Dendritic cell treated with granulocyte-macrophage colony-stimulating factor and Interleukin-4, amounts not matched to agents 40 ng/mL and 50 ng/mL, for 4 days (primary cell): ENCODE measurements around the gene ZZZ3.
A peak's percentile ranks its signal among the peaks of the same experiment; 100 is the strongest.
"Not testable (repeated sequence)": the region's sequence is repeated elsewhere in the genome, so short reads cannot be mapped to it uniquely, and the experiment has no call there.

Experiments used
- H3K27ac Mint-ChIP-seq: one replicate; pipeline ENCODE4 v1.8.0; 2022; ENCODE audit warnings: mild to moderate bottlenecking, mixed read lengths
- H3K27me3 Mint-ChIP-seq: one replicate; pipeline ENCODE4 v1.8.0; 2022; ENCODE audit warnings: mild to moderate bottlenecking, mixed read lengths
- H3K36me3 Mint-ChIP-seq: one replicate; pipeline ENCODE4 v1.8.0; 2022; ENCODE audit warnings: low read depth, mixed read lengths
- H3K4me1 Mint-ChIP-seq: one replicate; pipeline ENCODE4 v1.8.0; 2022; ENCODE audit warnings: low read depth, mixed read lengths
- H3K4me3 Mint-ChIP-seq: one replicate; pipeline ENCODE4 v1.8.0; 2022; ENCODE audit warnings: mild to moderate bottlenecking, moderate library complexity, mixed read lengths
- H3K9me3 Mint-ChIP-seq: one replicate; pipeline ENCODE4 v1.8.0; 2022; ENCODE audit warnings: mixed read lengths
- intact Hi-C: fragments of 100-400 bp; cut with micrococcal nuclease; formaldehyde crosslinking; loops from one replicate; pipeline ENCODE4 v1.15.0; 2022

Gene ZZZ3

DNA sequence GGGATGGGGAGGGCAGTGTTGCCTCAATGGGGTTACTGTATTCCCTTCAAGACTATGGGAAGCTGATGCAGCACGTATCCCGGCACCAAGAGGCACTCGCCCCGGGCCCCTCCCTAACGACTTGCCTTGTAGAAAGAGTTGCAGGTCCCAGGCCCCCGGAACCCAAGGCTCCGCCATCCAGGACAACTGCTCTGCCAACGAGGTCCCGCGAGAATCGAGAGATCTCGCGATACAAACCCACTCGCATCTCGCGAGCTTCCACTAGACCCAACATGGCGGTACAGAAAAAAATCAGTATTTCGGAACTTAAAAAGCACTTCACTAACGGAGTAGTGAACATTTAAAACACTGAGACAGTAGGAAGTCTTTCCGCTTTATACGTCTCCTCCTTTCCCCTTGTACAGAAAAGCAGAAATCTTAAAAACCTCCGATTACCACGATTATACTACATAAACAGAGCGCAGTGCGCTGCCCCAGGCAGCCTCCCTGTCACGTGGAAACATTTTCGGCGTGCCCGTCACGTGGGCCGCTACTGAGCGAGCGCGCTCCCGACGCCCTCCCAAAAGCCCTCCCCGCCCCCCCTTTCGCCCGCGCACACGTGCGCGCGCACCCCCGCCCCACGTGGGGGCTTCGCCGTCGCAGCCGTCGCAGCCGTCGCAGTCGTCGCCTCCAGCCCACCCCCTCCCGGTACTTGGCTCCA is at the start of gene ZZZ3:
Gene ZZZ3 (minus strand): TSS at position 199 of the 700 bp plus-strand sequence. CDS start 49,304 bp downstream, outside the sequence.
- peak within 1 kb of the TSS; percentile 97 for H3K27ac Mint-ChIP-seq
- intact Hi-C loops, result loop anchor here (2.0 to 10.0 kb wide), 4 partner anchors 75 to 464 kb away; partner anchors contain the start of genes FUBP1, PIGK and USP33
- peaks cover 43% of the 10 kb centered on the region for H3K4me1 Mint-ChIP-seq
- peak within 1 kb of the TSS; percentile 95 for H3K4me3 Mint-ChIP-seq
- H3K36me3 Mint-ChIP-seq, result peaks cover 18% of the 10 kb centered on the region
- no peaks in the 10 kb centered on the region for H3K9me3 Mint-ChIP-seq
- no peaks in the 10 kb centered on the region for H3K27me3 Mint-ChIP-seq

DNA sequence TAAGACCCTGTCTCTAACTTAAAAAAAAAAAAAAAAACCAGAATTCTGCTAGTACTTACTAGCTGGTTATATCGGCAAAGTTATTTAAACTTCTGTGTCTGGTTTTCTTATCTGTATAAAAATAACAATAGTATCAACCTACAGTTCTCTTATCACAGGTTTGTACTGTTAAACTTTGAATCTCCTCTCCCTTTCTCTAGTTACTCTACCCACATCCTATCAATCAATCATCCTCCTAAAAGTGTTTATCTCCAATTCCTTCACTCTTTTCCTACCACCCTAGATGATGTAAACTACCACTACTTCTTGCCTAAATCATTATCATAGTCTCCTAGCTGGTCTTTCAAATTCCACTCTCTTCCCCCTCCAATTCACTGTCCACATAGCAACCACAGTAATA is 49.6 kb upstream of the ZZZ3 start:
- Mint-ChIP-seq H3K4me3 (no peak overlapping the region), H3K27me3 (no peaks in the 10 kb centered on the region), H3K9me3 (no peaks in the 10 kb centered on the region), H3K4me1 (no peaks in the 10 kb centered on the region), H3K36me3 (peaks cover 83% of the 10 kb centered on the region), H3K27ac (no peak overlapping the region)
- intact Hi-C loops, result no loop called here

DNA sequence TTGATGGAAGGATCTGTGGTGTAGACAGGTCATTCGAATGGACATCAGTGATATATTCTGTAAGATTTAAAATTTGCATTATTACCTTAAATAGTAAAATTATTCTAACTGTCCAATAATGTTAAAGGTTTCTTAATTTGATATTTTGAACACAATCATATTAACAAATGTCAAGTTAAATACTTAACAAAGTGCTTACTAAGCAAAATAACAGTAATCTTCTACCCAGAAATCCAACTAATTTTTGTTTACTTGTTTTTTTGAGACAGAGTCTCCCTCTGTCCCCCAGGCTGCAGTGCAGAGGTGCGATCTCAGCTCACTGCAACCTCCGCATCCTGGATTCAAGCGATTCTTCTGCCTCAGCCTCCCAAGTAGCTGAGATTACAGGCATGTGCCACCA is 43.2 kb upstream of the ZZZ3 start:
- H3K4me3 Mint-ChIP-seq, result no peak overlapping the region
- H3K36me3 Mint-ChIP-seq, result peaks cover 98% of the 10 kb centered on the region
- H3K4me1 Mint-ChIP-seq, result peaks cover 8% of the 10 kb centered on the region
- H3K27me3 Mint-ChIP-seq, result no peaks in the 10 kb centered on the region
- intact Hi-C loops, result no loop called here
- no peaks in the 10 kb centered on the region for H3K9me3 Mint-ChIP-seq
- H3K27ac Mint-ChIP-seq, result no peak overlapping the region

DNA sequence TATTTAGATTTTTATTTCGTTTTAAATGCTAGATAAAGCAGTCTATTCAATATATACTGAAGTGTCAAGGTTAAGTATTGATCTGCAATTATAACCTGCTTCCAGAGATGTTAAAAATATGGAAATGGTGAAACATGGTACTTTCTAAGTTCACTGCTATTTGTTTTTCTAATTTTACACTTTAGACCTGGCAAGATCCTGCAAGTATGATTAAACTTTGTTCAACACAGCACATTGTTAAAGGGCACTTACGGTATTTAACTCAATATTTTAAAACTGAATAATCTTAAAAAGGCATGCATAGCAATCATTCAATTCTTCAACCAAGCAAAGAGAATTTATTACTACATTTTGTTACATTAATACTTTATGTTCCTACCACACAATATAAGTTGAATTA is 35.7 kb upstream of the ZZZ3 start:
- Mint-ChIP-seq H3K36me3 (peaks cover 90% of the 10 kb centered on the region), H3K4me3 (no peak overlapping the region), H3K4me1 (peaks cover 13% of the 10 kb centered on the region), H3K9me3 (no peaks in the 10 kb centered on the region), H3K27ac (no peak overlapping the region), H3K27me3 (no peaks in the 10 kb centered on the region)
- intact Hi-C loops, result no loop called here

DNA sequence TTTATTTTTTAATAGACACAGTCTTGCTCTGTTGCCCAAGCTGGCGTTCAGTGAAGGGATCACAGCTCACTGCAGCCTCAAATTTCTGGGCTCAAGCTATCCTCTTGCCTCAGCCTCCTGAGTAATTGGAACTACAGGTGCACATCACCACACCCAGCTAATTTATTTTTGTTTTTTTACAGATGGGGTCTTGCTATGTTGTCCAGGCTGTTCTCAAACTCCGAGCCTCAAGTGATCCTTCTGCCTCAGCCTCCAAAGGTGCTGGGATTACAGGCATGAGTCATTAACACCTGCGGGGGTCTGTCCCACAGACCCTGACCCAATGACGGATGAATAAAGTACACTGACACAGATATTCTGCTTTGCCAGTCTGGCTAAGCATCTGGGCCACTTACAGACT is 33.6 kb upstream of the ZZZ3 start:
- intact Hi-C loops, result no loop called here
- no peaks in the 10 kb centered on the region for H3K27me3 Mint-ChIP-seq
- no peak overlapping the region for H3K27ac Mint-ChIP-seq
- no peak overlapping the region for H3K4me3 Mint-ChIP-seq
- peaks cover 89% of the 10 kb centered on the region for H3K36me3 Mint-ChIP-seq
- no peaks in the 10 kb centered on the region for H3K9me3 Mint-ChIP-seq
- H3K4me1 Mint-ChIP-seq, result peaks cover 9% of the 10 kb centered on the region

DNA sequence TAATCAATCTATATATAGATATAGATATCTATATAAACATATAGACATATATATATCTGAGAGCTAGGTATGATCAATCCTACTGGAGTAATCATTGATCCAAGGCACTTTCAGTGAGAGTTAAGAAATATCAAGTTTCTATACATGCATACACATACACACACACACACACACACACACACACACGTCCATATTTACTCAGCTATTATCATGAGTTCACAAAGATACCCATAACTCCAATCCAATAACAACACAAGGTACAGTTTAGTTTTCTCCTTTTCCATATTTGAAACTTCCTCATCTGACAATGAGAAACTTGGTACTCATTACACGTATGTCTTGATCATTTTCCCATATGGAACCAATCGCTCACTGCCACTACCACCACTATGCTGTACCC is 27.3 kb upstream of the ZZZ3 start:
- Mint-ChIP-seq H3K27me3 (no peaks in the 10 kb centered on the region), H3K4me1 (no peaks in the 10 kb centered on the region), H3K9me3 (no peaks in the 10 kb centered on the region), H3K36me3 (peaks cover 81% of the 10 kb centered on the region), H3K27ac (no peak overlapping the region), H3K4me3 (no peak overlapping the region)
- intact Hi-C loops, result no loop called here

DNA sequence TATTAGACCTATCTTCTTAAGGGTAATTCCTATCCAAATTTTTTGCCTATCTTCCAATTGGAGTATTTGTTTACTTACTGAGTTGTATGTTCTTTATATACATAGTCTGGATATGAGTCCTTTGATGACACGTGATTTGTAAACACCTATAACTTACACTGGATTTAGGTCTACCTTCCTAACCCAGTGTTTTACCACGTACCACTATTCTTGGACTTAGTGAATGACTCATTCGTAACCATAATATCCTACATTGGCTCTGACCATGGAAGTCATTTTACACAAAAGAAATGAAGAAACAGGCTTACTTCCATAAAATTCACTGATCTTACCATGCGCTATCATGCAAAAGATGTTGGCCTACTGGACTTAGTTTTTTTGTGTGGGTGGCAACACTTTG is 23.9 kb upstream of the ZZZ3 start:
- intact Hi-C loops, result no loop called here
- no peak overlapping the region for H3K4me3 Mint-ChIP-seq
- H3K9me3 Mint-ChIP-seq, result no peaks in the 10 kb centered on the region
- no peak overlapping the region for H3K27ac Mint-ChIP-seq
- H3K36me3 Mint-ChIP-seq, result peaks cover 52% of the 10 kb centered on the region
- no peaks in the 10 kb centered on the region for H3K27me3 Mint-ChIP-seq
- H3K4me1 Mint-ChIP-seq, result no peaks in the 10 kb centered on the region

DNA sequence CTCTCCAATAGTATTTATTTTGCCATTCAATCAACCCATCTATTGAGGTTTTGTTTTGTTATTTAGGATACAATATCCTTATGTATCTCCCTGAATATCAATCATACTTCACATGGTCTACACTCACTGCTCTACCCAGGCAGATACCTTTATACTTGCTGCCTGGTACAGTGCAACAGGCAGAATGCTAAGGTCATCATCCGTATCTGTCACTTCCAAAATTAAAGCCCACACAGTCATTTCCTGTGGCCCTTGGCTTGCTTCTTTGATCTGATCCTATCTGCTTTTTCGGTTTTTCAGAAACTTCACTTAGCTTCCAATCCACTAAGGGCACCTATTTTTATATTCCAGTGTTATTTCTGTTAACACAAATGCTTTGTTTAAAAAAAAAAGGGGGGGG is 22.3 kb upstream of the ZZZ3 start:
- Mint-ChIP-seq H3K36me3 (peaks cover 44% of the 10 kb centered on the region), H3K27ac (no peak overlapping the region), H3K4me3 (no peak overlapping the region), H3K9me3 (no peaks in the 10 kb centered on the region), H3K27me3 (no peaks in the 10 kb centered on the region), H3K4me1 (no peaks in the 10 kb centered on the region)
- intact Hi-C loops, result no loop called here

DNA sequence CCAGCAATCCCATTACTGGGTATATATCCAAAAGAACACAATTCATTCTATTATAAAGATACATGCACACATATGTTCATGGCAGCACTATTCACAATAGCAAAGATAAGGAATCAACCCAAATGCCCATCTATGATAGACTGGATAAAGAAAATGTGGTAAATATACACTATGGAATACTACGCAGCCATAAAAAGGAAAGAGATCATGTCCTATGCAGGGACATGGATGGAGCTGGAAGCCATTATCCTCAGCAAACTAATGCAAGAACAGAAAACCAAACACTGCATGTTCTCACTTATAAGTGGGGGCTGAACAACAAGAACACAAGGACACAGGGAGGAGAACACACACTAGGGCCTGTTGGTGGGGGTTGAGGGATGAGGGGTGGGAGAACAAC is 17.2 kb upstream of the ZZZ3 start:
- intact Hi-C loops, H3K4me1 Mint-ChIP-seq, H3K4me3 Mint-ChIP-seq, H3K9me3 Mint-ChIP-seq, H3K27me3 Mint-ChIP-seq, H3K27ac Mint-ChIP-seq: not testable (repeated sequence)
- H3K36me3 Mint-ChIP-seq, result peaks cover 43% of the 10 kb centered on the region

DNA sequence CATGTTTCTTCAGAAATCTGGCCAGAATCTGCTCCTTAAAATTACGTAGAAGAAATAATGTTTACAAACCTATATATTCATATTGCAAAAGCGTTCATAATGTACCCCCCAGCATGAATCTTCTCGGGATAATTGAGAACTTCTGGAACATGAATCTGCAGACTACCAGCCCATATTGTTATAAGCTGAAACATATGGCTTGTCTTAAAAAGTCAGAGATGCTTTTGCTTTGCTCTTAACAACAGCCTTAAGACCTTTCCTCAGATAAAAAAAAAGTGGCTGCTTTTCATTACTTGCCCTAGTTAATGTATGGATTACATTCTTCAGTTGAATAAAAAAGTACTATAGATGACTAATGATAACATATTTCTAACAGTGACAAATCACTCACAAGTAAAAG is 15.0 kb upstream of the ZZZ3 start:
- Mint-ChIP-seq H3K9me3 (no peaks in the 10 kb centered on the region), H3K27me3 (no peaks in the 10 kb centered on the region), H3K4me1 (no peaks in the 10 kb centered on the region), H3K36me3 (peaks cover 62% of the 10 kb centered on the region), H3K27ac (no peak overlapping the region), H3K4me3 (no peak overlapping the region)
- intact Hi-C loops, result no loop called here

DNA sequence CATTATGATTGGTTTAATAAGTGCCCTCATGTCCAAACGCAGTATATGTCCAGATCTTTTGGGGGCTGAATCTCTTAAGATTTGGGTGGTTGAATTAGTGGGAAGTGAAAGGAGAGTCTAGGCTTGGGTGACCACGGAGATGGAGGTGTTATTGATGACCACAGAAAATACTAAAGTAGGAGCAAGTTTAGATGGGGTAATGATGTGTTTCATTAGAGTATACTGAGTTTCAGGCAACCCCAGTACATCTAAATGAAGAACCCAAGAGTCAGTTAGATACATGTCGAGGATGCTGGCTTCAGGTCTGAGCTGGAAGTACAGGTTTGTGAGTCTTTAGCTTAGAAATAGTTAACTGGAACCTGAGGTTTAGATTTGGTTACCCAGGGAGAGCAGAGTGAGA is 6.5 kb upstream of the ZZZ3 start:
- intact Hi-C loops, result loop anchor here (10.0 kb wide), 1 partner anchor 114 kb away; no protein-coding TSS in a partner anchor
- peaks cover 19% of the 10 kb centered on the region for H3K4me1 Mint-ChIP-seq
- no peaks in the 10 kb centered on the region for H3K9me3 Mint-ChIP-seq
- H3K27ac Mint-ChIP-seq, result no peak overlapping the region
- H3K27me3 Mint-ChIP-seq, result no peaks in the 10 kb centered on the region
- H3K4me3 Mint-ChIP-seq, result no peak overlapping the region
- peaks cover 45% of the 10 kb centered on the region for H3K36me3 Mint-ChIP-seq

DNA sequence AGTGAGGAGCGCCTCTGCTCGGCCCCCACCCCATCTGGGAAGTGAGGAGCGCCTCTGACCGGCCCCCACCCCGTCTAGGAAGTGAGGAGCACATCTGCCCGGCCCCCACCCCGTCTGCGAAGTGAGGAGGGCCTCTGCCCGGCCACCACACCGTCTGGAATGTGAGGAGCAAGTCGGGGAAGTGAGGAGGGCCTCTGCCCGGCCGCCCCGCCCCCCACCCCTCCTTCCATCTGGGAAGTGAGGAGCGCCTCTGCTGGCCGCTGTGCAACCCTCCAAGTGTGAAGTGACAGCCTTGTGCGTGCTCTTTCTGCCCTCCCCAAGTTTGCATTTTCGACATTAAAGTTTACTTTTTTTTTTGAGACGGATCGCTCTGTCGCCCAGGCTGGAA is 5.1 kb upstream of the ZZZ3 start:
- H3K4me3 Mint-ChIP-seq, result peak overlapping the region; percentile 78
- H3K27ac Mint-ChIP-seq, result peak overlapping the region; percentile 32
- intact Hi-C loops, result loop anchor here (10.0 kb wide), 1 partner anchor 113 kb away; no protein-coding TSS in a partner anchor
- H3K4me1 Mint-ChIP-seq, result peaks cover 25% of the 10 kb centered on the region
- no peaks in the 10 kb centered on the region for H3K9me3 Mint-ChIP-seq
- no peaks in the 10 kb centered on the region for H3K27me3 Mint-ChIP-seq
- H3K36me3 Mint-ChIP-seq, result peaks cover 42% of the 10 kb centered on the region

DNA sequence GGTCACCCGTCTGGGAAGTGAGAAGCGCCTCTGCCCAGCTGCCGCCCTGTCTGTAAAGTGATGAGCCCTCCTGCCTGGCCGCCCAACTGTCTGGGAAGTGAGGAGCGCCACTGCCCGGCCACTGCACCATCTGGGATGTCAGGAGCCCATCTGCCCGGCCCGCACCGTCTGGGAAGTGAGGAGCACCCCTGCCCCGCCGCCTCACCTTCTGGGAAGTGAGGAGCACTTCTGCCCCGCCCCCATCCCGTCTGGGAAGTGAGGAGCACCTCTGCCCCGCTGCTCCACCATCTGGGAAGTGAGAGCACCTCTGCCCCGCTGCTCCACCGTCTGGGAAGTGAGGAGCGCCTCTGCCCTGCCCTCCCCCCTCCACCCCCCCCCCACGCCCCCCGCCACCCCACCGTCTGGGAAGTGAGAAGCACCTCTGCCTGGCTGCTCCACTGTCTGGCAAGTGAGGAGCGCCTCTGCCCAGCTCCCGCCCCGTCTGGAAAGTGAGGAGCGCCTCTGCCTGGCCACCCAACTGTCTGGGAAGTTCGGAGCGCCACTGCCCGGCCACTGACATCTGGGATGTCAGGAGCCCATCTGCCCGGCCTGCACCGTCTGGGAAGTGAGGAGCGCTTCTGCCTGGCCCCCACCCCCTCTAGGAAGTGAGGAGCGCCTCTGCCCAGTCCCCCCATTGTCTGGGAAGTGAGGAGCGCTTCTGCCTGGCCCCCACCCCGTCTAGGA is 4.5 kb upstream of the ZZZ3 start:
- no peak overlapping the region for H3K27ac Mint-ChIP-seq
- no peaks in the 10 kb centered on the region for H3K27me3 Mint-ChIP-seq
- H3K36me3 Mint-ChIP-seq, result peaks cover 42% of the 10 kb centered on the region
- H3K4me3 Mint-ChIP-seq, result no peak overlapping the region
- H3K9me3 Mint-ChIP-seq, result no peaks in the 10 kb centered on the region
- intact Hi-C loops, result loop anchor here (10.0 kb wide), 1 partner anchor 112 kb away; no protein-coding TSS in a partner anchor
- peaks cover 25% of the 10 kb centered on the region for H3K4me1 Mint-ChIP-seq
